Measurements from ENCODE around the gene ANP32E.

ANP32E gene

GRCh38 chr1:150176593-150176992 is 59.3 kb downstream of the ANP32E start:
- in situ Hi-C loops (cut with MboI; ENCODE audit: low sequenced_read_pairs), result loop anchor here (25.0 kb wide), 1 partner anchor 239 kb away; the partner anchor contains the start of genes MTMR11 and SF3B4

- in situ Hi-C loops (cut with MboI; ENCODE audit: low sequenced_read_pairs), result no loop called here
Measured at GRCh38 chr1:150173141-150173585, 62.7 kb downstream of the ANP32E start.

GRCh38 chr1:150171801-150172200 is 64.1 kb downstream of the ANP32E start:
- in situ Hi-C loops (cut with MboI; ENCODE audit: low sequenced_read_pairs), result no loop called here

- in situ Hi-C loops (cut with MboI; ENCODE audit: low sequenced_read_pairs), result loop anchor here (5.0 kb wide), 1 partner anchor 97 kb away; no protein-coding TSS in a partner anchor
Measured at GRCh38 chr1:150168960-150169601, 66.8 kb downstream of the ANP32E start.
